NCI-H2171 (cell line): Measurements from ENCODE around the gene SNX27.
"Not testable (repeated sequence)": the region's sequence is repeated elsewhere in the genome, so short reads cannot be mapped to it uniquely, and the experiment has no call there.

Source experiments
- DNase-seq: peaks from one replicate; lab custom pipeline; 2025; lab: John Stamatoyannopoulos, UW

The SNX27 gene

DNA sequence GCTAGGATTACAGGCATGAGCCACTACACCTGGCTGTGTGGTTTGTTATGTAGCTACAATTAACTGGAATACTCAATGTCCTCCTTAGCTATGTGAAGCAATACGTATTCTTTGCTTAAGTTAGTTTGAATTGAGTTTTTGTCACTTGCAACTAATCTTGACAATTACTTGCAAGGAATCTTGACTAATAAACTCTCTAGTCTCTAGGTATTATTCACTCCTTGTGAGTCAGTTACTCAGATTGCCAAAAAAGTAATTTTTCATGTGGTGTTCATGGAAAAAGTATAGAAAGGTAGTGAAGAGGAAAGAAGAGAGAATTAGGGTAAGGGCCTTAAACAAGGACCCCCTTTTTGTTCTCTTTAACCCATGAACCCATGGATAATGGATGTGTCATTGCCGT lies 7.6 kb upstream of the SNX27 start:
- no peak for DNase-seq

DNA sequence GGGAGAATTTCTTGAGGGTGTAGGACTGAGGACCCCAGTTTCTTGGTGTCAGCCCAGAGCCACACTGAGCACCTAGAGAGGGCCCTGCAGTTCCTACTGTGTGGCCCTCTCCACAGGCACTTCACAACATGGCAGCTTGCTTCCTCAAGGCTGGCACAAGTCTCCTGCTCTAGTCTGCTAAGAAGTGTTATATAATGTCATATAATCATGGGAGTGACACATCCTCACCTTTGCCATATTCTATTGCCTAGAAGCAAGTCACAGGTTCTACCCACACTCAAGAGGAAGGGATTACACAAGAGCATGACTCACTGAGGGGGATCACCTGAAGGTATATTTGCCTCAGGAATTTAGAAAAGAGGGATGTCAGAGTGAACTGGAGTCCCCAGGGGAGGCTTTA lies 5.5 kb upstream of the SNX27 start:
- no peak for DNase-seq

DNA sequence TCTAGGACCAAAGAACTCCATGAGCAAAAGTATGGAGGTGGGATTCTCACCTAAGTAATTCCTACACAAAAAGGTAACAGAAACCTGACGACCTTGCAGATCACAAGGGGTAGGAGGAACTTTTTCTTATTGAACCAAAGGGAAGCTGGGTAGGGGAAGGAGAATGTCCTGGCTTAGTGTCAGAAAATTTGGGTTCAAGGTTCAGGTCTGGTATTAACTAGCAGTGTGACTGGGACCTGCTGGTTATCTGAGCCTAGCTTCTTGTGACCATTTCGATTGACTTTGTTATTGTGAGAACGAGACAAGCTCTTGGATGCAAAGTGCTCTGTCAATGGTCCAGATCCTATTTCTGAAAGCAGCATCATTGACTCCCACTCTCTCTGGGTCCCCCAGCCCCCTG lies 5.0 kb upstream of the SNX27 start:
- DNase-seq: no peak

DNA sequence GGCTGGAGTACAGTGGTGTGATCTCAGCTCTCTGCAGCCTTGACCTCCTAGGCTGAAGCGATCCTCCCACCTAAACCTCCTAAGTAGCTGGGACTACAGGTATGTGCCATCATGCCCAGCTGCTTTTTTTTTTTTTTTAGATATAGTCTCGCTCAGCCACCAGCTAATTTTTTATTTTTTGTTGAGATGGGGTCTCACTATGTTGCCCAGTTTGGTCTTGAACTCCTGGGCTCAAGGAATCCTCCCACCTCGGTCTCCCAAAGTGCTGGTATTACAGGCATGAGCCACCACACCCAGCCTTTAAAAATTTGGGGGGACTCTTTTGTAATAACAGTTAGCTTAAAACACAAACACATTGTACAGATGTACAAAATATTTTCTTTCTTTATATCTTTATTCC lies 1.7 kb upstream of the SNX27 start:
- DNase-seq: no peak

DNA sequence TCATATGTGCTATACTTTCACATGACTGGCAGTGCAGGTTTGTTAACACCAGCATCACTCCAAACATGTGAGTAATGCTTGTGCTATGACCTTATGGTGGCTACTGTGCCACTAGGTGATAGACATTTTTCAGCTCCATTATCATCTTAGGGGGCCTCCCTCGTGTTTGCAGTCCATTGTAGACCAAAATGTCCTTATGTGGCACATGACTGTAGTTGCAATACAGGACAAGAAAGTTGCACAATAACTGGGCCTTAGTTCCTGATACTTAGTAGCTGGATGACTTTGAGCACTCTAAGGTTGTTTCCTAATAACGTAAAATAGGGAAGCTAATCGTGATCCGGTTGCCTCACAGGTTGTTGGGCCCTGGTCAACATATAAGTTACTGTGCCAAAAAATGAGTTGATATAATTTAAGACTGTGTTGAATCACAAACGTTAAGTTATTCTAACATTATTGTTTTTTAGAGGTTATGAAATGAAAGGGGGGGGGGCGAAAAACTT lies 511 bp upstream of the SNX27 start:
- no peak for DNase-seq

DNA sequence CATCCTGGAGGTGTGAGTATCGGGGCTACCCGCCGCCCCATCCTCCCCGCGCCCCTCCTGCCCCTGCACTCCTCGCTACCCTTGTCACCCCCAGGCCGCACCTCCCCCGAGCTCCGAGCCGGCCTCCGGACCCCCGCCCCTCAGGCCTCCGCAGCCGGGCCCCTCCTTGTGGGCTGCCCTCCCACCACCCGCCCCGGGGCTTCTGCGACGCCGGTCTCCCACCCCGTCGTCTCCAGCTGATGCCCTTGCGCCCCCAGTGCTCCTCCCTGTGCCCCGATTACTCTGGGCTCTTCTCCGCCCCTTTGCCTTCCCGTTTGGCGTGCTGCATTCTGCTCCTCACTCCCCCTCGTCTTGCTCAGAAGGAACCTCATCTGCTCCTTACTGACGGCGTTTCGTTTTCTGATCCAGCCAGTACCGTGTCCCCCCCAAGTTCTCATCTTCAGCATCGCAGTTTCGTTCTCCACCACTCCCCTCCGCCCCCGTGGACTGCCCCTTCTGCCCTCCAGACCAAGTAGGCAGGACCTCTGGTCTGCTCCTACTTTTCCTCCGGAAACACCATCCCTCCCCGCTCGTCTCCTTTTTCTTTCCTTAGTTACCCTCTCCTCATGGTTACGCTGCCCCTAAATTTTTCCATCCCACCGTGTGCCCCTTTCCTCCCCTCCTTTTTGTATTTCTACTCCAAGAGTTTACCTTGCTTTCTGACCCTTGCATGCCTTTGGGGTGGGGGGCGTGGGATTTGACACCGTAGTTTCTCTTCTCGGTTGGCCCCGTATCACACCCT lies 841 bp downstream of the SNX27 start:
- peak; percentile 2 for DNase-seq

DNA sequence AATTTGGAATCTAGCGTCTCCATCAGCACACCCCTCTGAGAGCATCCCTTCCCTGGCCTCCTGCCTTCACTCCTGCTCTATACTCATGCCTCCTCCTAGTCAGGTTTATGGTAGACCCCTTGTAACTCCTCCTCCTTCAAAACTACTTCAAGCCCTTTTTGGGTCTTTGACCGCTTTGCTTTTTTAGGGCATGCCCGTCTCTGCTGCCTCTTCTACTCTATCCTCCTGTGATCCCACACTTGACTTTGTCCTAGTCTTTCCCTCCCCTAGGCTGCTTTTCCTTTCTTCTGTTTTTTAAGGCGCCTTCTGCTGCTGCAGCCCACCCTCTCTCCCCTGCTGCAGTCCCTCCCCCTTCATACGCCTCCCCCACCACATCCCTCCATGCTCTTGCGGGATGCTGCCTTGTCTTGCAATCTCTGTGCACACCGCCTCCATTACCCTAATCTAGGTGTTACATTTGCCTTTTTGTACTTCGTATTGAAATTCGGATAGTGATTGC lies 1.5 kb downstream of the SNX27 start:
- DNase-seq: no peak

DNA sequence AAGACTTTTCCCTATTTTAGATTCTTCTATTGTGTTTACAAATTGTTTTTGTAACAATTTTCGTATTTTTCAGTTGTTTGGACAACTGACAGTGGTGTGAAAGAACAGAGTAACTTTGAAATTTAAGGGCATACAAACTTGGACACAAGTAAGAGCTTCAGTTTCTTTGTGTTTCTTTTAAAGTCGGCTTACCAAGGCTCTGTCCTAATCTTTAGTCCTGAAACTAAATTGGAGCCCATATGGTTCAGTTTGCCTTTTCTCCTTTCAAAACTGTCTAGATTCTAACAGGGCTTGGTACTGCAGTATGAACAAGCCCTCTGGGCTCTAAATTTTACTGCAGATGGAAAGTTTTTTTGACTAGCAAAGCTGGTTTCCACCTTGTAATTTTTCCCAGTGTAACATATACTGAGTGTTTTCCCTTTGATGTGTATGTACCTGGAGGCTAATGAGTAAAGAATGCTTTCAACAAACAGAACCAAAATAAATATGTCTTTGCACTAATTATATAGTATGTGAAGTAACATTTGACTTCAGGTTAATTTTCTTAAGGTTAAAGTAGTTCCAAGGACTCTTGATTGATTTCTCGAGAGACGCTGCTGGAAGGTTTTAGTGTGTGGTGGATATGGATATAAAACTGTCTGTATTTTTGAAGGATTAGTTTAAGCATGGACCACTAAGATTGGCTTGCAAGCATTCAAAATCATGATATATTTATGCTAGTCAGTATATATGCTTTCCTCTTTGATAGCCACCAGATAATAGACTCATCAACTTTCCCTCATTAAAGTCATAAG lies 4.1 kb downstream of the SNX27 start:
- no peak for DNase-seq

DNA sequence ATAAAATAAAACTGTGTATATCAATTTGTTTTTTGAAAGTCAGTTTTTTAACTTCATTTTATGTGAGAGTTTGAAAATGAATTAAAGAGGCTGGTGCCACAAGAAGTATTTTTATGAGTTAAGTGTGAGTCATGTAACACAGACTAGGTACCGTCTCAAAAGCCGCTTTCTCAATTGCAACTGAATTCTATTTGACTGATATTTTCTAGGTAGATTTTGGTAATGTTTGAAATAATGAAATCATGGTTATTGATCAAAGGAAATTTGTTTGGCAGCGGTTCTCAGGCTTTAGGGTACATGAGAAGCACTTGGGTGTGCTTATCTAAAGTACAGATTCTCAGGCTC lies 4.6 kb downstream of the SNX27 start:
- DNase-seq: no peak

DNA sequence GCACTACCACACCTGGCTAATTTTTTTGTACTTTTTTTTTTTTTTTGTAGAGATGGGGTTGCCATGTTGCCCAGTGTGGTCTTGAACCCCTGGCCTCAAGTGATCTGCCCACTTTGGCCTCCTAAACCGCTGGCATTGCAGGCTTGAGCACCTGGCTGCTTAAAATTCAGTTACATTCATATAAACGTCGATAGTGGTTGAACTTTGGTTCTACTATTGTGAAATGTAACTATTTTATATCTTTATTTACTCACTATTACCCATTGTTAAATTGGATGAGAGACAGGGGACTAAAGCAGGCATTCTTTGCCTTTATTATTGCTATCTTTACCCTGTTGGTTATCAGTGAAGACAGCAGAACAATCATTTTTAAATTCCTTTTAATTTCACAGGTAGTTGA lies 6.2 kb downstream of the SNX27 start:
- no peak for DNase-seq

DNA sequence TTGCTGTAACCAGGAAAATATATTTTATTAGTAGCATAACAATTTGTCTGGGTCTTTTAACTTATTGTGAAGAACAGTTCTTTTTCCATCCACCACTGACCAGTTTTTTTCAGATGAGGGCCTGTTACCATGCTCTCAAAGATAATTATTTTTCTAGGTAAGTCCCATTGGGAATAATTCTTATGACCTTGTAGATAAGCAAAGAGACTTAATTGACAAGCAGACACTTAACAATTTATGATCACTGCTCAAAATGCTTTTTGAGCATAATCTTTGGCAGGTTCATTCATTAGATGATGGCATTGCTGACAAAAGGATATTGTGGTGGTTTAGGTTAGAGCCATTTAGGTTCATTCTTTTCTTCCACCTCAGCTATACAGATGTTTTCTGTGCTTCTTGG lies 6.6 kb downstream of the SNX27 start:
- DNase-seq: no peak

DNA sequence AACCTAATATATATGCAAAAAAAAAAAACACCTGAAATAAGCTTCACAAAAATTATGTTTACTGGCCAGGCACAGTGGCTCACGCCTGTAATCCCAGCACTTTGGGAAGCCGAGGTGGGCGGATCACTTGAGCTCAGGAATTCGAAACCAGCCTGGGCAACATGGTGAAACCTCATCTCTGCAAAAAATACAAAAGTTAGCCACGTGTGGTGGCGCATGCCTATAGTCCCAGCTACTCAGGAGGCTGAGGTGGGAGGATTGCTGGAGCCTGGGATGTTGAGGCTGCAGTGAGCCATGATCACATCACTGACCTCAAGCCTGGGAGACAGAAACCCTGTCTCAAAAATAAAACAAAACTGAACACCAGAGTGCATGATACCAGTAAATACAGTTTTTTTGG lies 7.1 kb downstream of the SNX27 start:
- not testable (repeated sequence) for DNase-seq

DNA sequence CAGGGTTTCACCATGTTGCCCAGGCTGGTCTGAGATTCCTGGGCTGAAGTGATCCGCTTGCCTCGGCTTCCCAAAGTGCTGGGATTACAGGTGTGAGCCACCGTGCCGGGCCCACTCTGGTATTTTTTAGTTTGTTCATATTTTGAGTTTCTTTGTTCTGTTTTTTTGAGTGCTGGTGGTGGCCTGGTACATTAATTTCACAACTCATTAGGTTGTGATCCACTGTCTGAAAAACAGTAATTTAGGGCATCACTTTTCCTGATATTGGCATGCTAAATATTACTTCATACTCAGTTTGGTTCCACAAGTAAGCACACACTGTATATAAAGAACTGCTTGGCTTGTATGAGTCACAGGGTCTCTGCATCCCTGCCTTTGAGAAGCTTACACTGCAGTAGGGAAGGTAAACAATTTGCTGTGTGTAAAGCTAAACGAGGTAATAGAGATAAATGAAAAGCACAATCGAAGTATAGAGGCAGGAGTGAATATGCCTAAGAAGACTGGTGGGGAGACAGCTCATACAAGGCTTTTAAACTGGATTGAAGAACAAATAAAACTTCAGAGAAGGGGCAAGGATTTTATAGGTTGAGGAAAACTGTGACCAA lies 7.7 kb downstream of the SNX27 start:
- no peak for DNase-seq

DNA sequence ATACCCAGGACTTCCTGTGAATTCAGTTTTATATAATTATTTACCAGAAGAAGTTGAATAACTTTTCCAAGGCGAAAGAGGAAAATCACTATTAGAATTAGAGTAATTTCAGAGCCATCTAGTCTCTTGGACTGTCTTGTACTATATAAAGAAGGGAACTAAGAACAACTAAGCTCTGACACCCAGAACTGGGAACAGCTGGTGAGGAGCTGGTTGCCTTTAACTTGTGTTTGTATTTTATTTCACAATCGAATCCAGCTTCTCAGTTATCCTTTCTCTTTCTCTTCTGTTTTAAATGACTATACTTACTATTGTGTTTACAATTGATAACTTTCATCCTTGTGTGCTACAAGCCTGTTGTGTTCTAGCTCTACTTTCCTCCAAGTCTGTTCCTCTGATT lies 8.4 kb downstream of the SNX27 start:
- DNase-seq: no peak

DNA sequence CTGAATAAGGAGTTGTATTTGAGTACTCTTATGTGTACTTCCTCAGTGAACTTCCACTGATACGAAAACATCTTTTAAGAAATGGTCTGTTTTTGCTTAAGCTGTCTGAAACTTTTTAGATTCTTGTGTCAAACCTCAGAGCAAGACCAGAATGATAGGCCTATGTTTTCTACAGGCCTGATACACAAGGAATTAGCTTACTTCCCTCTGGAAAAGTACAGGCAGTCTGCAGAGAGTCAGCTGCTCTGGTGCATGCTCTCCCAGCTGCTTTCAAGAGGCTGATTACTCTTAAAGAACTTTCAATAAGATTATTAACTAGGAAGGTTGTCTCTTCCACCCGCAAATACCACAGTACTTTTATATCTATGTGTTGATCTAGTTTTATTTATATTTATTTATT lies 9.5 kb downstream of the SNX27 start:
- DNase-seq: no peak

DNA sequence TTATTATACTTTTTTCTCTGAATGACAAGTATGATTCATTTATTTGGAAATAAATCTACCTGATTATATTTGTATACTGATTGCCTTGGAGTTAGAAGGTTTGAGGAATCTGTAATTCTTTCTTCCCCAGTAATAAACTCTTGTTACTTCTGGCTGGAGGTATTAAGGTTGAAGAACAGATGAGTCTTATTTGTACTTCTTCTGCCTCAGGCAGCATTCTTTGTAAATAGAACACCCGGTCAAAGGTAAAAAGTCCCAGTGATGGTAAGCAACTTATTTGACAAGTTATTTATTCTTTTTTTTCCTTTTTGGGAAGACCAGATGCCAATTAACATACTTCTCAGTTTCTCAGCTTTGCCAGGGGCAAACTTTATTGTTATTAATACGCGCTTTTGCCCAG lies 12.9 kb downstream of the SNX27 start:
- no peak for DNase-seq

DNA sequence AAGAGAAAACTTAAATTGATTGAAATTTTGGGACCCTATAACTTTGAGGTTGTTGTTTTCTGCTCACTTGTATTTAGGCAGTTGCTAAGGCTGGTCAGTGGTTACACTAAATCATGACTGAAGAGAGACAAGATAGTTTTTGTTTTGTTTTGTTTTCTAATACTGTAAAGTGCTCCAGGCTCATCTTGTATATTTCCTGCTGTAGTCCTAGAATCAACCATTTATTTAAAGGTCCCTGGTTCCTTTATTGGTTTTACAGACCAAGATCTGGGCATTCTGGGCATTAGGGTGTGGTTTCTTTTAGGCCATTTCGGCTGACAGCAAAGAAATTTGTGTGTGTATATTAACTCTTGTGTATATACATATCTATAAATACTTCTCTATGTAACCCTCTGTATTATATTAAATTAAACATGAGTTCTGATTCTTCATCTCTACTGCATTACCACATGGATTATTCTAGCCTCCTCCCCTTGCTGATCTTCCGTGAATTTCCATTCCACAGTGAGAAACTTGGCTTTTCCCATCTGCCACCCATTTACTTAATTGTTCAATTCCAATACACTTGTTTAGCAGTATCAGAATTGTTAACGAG lies 15.0 kb downstream of the SNX27 start:
- no peak for DNase-seq

DNA sequence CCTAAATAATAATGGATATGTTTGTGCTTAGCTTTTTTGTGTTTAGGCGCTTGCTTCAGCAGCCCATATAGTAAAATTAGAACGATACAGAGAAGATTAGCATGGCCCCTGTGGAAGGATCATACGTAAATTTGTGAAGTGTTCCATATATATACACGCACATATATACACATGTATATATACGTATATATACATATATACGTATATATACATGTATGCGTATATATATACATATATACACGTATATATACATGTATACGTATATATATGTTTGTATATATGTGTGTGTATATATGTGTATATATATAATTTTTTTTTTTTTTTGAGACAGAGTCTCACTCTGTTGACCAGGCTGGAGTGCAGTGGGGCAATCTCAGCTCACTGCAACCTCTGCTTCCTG lies 17.4 kb downstream of the SNX27 start:
- DNase-seq: no peak

DNA sequence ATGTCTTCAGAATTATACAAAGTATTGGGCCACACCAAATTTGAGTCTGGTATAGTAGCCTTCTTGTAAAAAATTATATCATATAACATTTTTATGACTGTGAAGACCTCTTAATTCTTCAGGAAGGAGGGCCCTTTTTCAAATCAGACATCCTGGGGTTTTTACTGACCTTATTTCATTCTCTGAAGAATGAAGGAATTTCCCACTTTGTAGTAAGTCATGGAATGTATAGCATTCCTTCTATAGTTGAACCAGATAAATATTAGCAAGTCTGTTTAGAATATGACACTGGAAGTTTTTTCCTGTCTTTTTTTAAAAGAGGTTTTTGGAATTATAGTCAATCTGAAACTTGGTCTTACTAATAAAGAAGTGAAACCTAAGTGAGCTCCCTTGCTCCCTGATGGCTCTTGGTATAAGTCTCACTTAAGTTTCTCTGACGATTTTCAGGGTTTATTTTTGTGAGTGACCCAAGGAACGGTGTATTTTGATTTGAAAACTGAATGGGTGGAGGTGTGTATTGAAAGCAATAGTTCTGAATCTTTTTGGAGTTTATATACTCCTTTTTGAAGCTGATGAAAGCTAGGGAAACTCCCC lies 23.7 kb downstream of the SNX27 start:
- DNase-seq: no peak

DNA sequence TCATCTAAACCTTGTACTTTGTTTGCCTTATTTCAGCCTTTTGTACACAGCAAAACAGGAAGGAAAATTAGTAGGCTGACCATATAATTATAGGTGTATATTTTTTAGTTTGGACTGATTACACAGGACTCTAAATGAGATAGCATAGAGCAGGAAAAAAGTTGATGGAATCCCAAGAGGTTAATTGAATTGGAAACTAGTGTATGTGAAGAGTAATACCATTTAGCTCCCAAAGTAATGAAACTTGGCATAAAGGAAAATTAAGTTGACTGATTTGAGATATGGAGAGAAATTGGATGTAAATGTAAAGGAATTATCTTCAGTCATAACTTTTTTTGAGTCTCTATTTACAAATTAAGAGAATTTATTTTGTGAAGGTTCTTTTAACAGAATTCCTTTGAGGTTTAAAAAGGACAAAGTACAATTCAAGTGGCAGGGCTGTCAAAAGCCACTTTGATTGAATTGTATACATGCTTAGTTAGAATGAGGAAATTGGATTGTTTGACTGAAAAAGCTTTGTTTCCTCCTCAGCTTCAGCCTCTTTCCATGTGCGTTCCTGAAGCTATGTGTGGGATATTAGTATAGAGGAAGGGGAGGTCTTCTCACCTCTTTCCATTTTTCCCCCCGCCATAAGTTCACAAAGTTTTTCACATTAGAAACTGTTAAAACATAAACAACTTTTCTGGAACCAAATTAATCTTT lies 26.4 kb downstream of the SNX27 start:
- no peak for DNase-seq

DNA sequence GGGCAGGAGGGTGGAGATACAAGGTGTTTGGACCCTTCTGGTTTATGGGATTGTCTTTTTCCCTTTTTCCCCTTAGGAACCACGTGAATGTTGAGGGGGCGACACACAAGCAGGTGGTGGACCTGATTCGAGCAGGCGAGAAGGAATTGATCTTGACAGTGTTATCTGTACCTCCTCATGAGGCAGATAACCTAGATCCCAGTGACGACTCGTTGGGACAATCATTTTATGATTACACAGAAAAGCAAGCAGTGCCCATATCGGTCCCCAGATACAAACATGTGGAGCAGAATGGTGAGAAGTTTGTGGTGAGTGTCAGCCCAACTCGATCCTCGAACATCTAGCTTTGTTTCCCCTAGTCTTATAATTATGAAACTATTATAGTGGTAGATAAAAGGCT lies 27.0 kb downstream of the SNX27 start:
- DNase-seq: no peak

DNA sequence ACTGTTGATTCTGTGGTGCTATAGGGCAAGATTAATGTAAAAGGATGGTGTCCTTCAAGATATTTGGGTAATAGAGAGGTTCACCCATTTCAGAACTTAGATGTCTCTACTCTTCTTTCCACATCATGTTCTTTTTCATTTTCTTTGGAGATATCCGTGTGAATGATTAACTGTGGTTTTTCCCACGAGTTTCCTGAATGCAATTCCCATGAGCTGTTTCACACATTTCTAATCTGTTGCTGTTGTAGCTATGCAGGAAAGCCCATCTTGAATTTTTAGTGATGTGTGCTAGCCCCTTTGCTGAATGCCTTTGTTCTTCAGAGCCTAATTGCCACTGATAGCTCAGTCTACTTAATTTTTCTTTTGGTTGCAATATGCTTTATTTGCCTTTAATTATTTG lies 27.6 kb downstream of the SNX27 start:
- DNase-seq: no peak
